Activated CD4-positive, alpha-beta memory T cell treated with anti-CD3 and anti-CD28 coated beads for 36 hours (primary cell): ENCODE measurements around the gene CTSH. TPM values are rescaled to one million over a fixed set of nuclear protein-coding genes. Genes with fewer than 3 reads are reported as not detected.
"Not testable (repeated sequence)": the region's sequence is repeated elsewhere in the genome, so short reads cannot be mapped to it uniquely, and the experiment has no call there.

Experiments used
- CTCF ChIA-PET: fragments of 350-600 bp; sonication (Branson Sonifier 250); formaldehyde crosslinking; loops from one replicate; lab custom pipeline; 2021; ENCODE audit warnings: antibody characterized with exemption, inconsistent platforms; lab: Charles Lee
- POLR2A ChIA-PET: fragments of 350-600 bp; sonication (Branson Sonifier 250); formaldehyde crosslinking; loops from one replicate; lab custom pipeline; 2021; ENCODE audit warnings: antibody characterized with exemption; lab: Charles Lee
- DNase-seq: peaks from one replicate; pipeline ENCODE4 v3.0.0-alpha.2; 2020
- H3K27ac Mint-ChIP-seq: one replicate; pipeline ENCODE4 v1.8.0; 2021; ENCODE audit warnings: mixed read lengths
- H3K27me3 Mint-ChIP-seq: one replicate; pipeline ENCODE4 v1.8.0; 2021; ENCODE audit warnings: mixed read lengths
- H3K36me3 Mint-ChIP-seq: one replicate; pipeline ENCODE4 v1.8.0; 2021; ENCODE audit warnings: mixed read lengths
- H3K4me1 Mint-ChIP-seq: one replicate; pipeline ENCODE4 v1.8.0; 2021; ENCODE audit warnings: low read depth, mixed read lengths
- H3K4me3 Mint-ChIP-seq: one replicate; pipeline ENCODE4 v1.8.0; 2021; ENCODE audit warnings: mild to moderate bottlenecking, mixed read lengths
- H3K9me3 Mint-ChIP-seq: one replicate; pipeline ENCODE4 v1.8.0; 2021; ENCODE audit warnings: mixed read lengths
- intact Hi-C: fragments of 100-400 bp; cut with micrococcal nuclease; formaldehyde crosslinking; loops from one replicate; pipeline ENCODE4 v1.15.1; 2023
- total RNA-seq, 2 experiments: library from RNA; stranded (reverse); gene quantifications; one replicate each; pipeline ENCODE4 v1.2.3, GENCODE V29; 2021

Gene CTSH
- total RNA-seq, 2 experiments from 2014 or later = 127 to 132 TPM

DNA sequence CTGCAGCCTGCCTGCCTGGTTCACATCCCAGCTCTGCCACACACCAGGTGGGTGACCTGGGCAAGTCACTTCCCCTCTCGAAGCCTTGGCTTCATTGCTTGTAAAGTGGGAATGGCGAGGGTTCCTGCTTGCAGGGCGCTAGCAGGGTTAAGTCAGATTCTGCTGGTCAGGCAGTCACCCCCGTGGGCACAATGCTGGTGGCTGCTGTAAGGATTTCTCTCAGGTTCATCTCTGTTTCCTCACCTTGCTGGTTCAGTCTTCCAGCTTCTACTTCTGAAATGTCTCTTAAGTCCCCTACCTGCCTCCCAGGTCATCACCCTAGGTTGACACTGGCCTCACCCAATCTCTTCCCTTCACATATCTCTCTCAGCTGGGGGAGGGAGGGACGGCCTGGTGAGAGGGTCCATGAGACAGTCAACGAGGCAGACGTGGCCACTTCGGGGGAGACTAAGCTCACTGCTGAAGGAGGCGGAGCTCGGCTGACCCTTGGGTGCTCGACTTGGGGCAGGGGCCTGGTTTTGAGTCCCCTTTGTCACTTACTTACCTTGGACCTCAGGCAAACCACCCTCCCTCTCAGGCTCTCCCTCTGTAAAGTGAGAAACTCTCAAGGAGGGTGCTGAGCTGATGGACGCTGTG lies 11.5 kb downstream of the CTSH start:
- intact Hi-C loops = loop anchor here (10.0 kb wide), 1 partner anchor 71 kb away; no protein-coding TSS in a partner anchor
- peaks cover 23% of the 10 kb centered on the region for H3K4me1 Mint-ChIP-seq
- no peak overlapping the region for H3K4me3 Mint-ChIP-seq
- H3K27me3 Mint-ChIP-seq = no peaks in the 10 kb centered on the region
- ChIA-PET POLR2A (no interaction called here), CTCF (no interaction called here)
- no peak for DNase-seq
- H3K27ac Mint-ChIP-seq = peak overlapping the region; percentile 44
- no peaks in the 10 kb centered on the region for H3K9me3 Mint-ChIP-seq
- H3K36me3 Mint-ChIP-seq = peaks cover 16% of the 10 kb centered on the region

GRCh38 chr15:78932258-78932808 lies 12.5 kb downstream of the CTSH start:
- DNase-seq = no peak
- ChIA-PET POLR2A (no interaction called here), CTCF (no interaction called here)
- Mint-ChIP-seq H3K27me3 (no peaks in the 10 kb centered on the region), H3K4me3 (no peak overlapping the region), H3K27ac (no peak overlapping the region), H3K9me3 (no peaks in the 10 kb centered on the region), H3K4me1 (peaks cover 13% of the 10 kb centered on the region), H3K36me3 (peaks cover 13% of the 10 kb centered on the region)
- intact Hi-C loops = loop anchor here (10.0 kb wide), 1 partner anchor 72 kb away; no protein-coding TSS in a partner anchor

GRCh38 chr15:78931439-78932257 lies 13.2 kb downstream of the CTSH start:
- Mint-ChIP-seq H3K27me3 (no peaks in the 10 kb centered on the region), H3K4me3 (no peak overlapping the region), H3K27ac (no peak overlapping the region), H3K9me3 (no peaks in the 10 kb centered on the region), H3K36me3 (peaks cover 14% of the 10 kb centered on the region), H3K4me1 (peaks cover 7% of the 10 kb centered on the region)
- no peak for DNase-seq
- intact Hi-C loops = loop anchor here (10.0 kb wide), 1 partner anchor 73 kb away; no protein-coding TSS in a partner anchor
- ChIA-PET POLR2A (no interaction called here), CTCF (no interaction called here)

GRCh38 chr15:78930577-78931388 lies 14.1 kb downstream of the CTSH start:
- H3K9me3 Mint-ChIP-seq = no peaks in the 10 kb centered on the region
- no peak for DNase-seq
- H3K36me3 Mint-ChIP-seq = peaks cover 14% of the 10 kb centered on the region
- intact Hi-C loops = loop anchor here (10.0 kb wide), 1 partner anchor 74 kb away; no protein-coding TSS in a partner anchor
- no peak overlapping the region for H3K27ac Mint-ChIP-seq
- ChIA-PET CTCF (interaction anchor here (1.0 to 1.2 kb wide), 2 partner anchors 48 to 254 kb away, joined by 3 to 5 read pairs; no protein-coding TSS in a partner anchor), POLR2A (no interaction called here)
- H3K4me1 Mint-ChIP-seq = peaks cover 2% of the 10 kb centered on the region
- no peak overlapping the region for H3K4me3 Mint-ChIP-seq
- H3K27me3 Mint-ChIP-seq = no peaks in the 10 kb centered on the region

- no peak for DNase-seq
- Mint-ChIP-seq H3K9me3 (no peaks in the 10 kb centered on the region), H3K4me1 (no peaks in the 10 kb centered on the region), H3K27me3 (no peaks in the 10 kb centered on the region), H3K4me3 (no peak overlapping the region), H3K27ac (no peak overlapping the region), H3K36me3 (peaks cover 15% of the 10 kb centered on the region)
- POLR2A ChIA-PET = no interaction called here
- CTCF ChIA-PET = interaction anchor here (1.2 kb wide), 1 partner anchor 255 kb away, joined by 3 read pairs; no protein-coding TSS in a partner anchor
- intact Hi-C loops = loop anchor here (10.0 kb wide), 1 partner anchor 75 kb away; no protein-coding TSS in a partner anchor
Observed at GRCh38 chr15:78929536-78930264, 15.1 kb downstream of the CTSH start.

GRCh38 chr15:78928616-78929093 lies 16.2 kb downstream of the CTSH start:
- Mint-ChIP-seq H3K27me3 (no peaks in the 10 kb centered on the region), H3K4me1 (no peaks in the 10 kb centered on the region), H3K36me3 (peaks cover 17% of the 10 kb centered on the region), H3K9me3 (no peaks in the 10 kb centered on the region), H3K4me3 (no peak overlapping the region), H3K27ac (no peak overlapping the region)
- ChIA-PET POLR2A (no interaction called here), CTCF (no interaction called here)
- intact Hi-C loops = no loop called here
- no peak for DNase-seq

DNA sequence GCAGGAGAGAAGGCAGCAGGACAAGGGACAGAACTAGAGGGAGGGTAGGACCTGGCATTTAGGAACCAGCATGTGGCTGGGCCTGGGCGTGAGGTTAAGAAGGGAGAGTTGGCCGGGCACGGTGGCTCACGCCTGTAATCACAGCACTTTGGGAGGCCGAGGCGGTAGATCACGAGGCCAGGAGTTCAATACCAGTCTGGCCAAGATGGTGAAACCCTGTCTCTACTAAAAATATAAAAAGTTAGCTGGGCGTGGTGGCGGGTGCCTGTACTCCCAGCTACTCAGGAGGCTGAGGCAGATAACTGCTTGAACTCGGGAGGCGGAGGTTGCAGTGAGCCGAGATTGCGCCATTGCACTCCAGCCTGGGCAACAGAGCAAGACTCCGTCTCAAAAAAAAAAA lies 16.7 kb downstream of the CTSH start:
- H3K27ac Mint-ChIP-seq, H3K27me3 Mint-ChIP-seq, POLR2A ChIA-PET, CTCF ChIA-PET, DNase-seq, H3K4me3 Mint-ChIP-seq, intact Hi-C loops, H3K9me3 Mint-ChIP-seq, H3K4me1 Mint-ChIP-seq: not testable (repeated sequence)
- peaks cover 12% of the 10 kb centered on the region for H3K36me3 Mint-ChIP-seq

DNA sequence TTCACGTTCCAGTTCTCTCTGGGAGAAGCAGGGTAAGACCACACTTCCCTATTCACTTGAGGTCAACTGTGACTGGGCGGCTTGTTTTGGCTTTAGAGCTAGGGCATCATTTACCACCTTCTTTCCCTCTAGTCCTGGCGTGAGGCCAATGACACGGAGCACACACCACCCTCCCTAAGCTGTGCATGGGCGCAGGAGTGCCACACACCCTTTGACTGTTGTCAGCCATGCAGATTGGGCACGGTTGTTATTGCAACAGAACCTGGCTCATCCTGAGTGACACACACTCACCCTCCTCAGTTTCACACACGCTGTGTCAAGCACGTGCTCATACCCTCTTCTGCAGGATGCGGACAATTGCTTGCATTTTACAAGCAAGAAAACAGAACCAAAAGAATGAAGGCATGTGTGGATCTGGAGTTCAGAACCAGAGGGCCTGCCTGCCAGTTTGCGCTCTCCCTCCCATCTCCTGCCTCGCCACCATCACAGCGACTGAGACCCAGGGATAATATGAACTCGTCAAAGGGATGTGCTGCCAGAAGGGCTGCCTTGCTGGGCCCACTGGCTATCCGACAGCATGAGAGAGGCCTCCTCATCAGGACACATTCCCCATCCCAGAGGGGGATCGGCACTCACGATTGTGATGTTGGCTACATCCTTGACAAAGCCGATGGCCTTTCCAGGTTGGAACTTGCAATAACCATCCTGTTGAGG lies 17.6 kb downstream of the CTSH start:
- intact Hi-C loops = no loop called here
- no peaks in the 10 kb centered on the region for H3K4me1 Mint-ChIP-seq

GRCh38 chr15:78925956-78926743 lies 18.7 kb downstream of the CTSH start:
- Mint-ChIP-seq H3K9me3 (no peaks in the 10 kb centered on the region), H3K4me3 (no peak overlapping the region), H3K27ac (no peak overlapping the region), H3K27me3 (no peaks in the 10 kb centered on the region), H3K36me3 (peaks cover 25% of the 10 kb centered on the region), H3K4me1 (no peaks in the 10 kb centered on the region)
- DNase-seq = no peak
- POLR2A ChIA-PET = no interaction called here
- CTCF ChIA-PET = interaction anchor here (0.5 to 1.2 kb wide), 2 partner anchors 54 to 532 kb away, joined by 3 read pairs; no protein-coding TSS in a partner anchor
- intact Hi-C loops = no loop called here

More for the DNA sequence above, 17.6 kb downstream of the CTSH start:
- DNase-seq = no peak
- H3K9me3 Mint-ChIP-seq = no peaks in the 10 kb centered on the region
- POLR2A ChIA-PET = interaction anchor here (1.0 kb wide), 1 partner anchor 22 kb away, joined by 3 read pairs; no protein-coding TSS in a partner anchor
- no peaks in the 10 kb centered on the region for H3K27me3 Mint-ChIP-seq
- H3K36me3 Mint-ChIP-seq = peaks cover 15% of the 10 kb centered on the region
- no peak overlapping the region for H3K4me3 Mint-ChIP-seq
- H3K27ac Mint-ChIP-seq = no peak overlapping the region
- CTCF ChIA-PET = interaction anchor here (0.6 kb wide), 1 partner anchor 71 kb away, joined by 3 read pairs; no protein-coding TSS in a partner anchor

- CTCF ChIA-PET = interaction anchor here (1.2 kb wide), 1 partner anchor 55 kb away, joined by 3 read pairs; no protein-coding TSS in a partner anchor
- Mint-ChIP-seq H3K36me3 (peaks cover 27% of the 10 kb centered on the region), H3K9me3 (no peaks in the 10 kb centered on the region), H3K4me3 (no peak overlapping the region), H3K27ac (no peak overlapping the region), H3K27me3 (no peaks in the 10 kb centered on the region), H3K4me1 (no peaks in the 10 kb centered on the region)
- no peak for DNase-seq
- POLR2A ChIA-PET = interaction anchor here (0.5 kb wide), 1 partner anchor 15 kb away, joined by 4 read pairs; no protein-coding TSS in a partner anchor
- intact Hi-C loops = no loop called here
Observed at GRCh38 chr15:78925076-78925624, 19.7 kb downstream of the CTSH start.
